ENCODE results near the gene HADHA.

HADHA gene

GRCh38 chr2:26190369-26190768 lies 54.1 kb downstream of the HADHA start:
- DNase-seq = no peak

- no peak for DNase-seq
Observed at GRCh38 chr2:26189751-26190150, 54.7 kb downstream of the HADHA start.

GRCh38 chr2:26189123-26189522 lies 55.3 kb downstream of the HADHA start:
- DNase-seq = no peak

GRCh38 chr2:26187537-26188104 lies 56.8 kb downstream of the HADHA start:
- DNase-seq = no peak

- no peak for DNase-seq
Observed at GRCh38 chr2:26187114-26187513, 57.3 kb downstream of the HADHA start.

- no peak for DNase-seq
Observed at GRCh38 chr2:26185954-26186770, 58.3 kb downstream of the HADHA start.

GRCh38 chr2:26185304-26185928 lies 59.0 kb downstream of the HADHA start:
- no peak for DNase-seq

GRCh38 chr2:26184555-26185303 lies 59.7 kb downstream of the HADHA start:
- DNase-seq = no peak

GRCh38 chr2:26184121-26184520 lies 60.3 kb downstream of the HADHA start:
- DNase-seq = no peak

- DNase-seq = no peak
Observed at GRCh38 chr2:26182887-26183630, 61.4 kb downstream of the HADHA start.

GRCh38 chr2:26182441-26182840 lies 62.0 kb downstream of the HADHA start:
- no peak for DNase-seq

- no peak for DNase-seq
Observed at GRCh38 chr2:26179446-26179913, 65.0 kb downstream of the HADHA start.

- DNase-seq = no peak
Observed at GRCh38 chr2:26178746-26179436, 65.5 kb downstream of the HADHA start.

- no peak for DNase-seq
Observed at GRCh38 chr2:26178246-26178645, 66.2 kb downstream of the HADHA start.

GRCh38 chr2:26177122-26177521 lies 67.3 kb downstream of the HADHA start:
- no peak for DNase-seq

- DNase-seq = no peak
Observed at GRCh38 chr2:26176279-26176615, 68.2 kb downstream of the HADHA start.

GRCh38 chr2:26175466-26176278 lies 68.8 kb downstream of the HADHA start:
- no peak for DNase-seq

GRCh38 chr2:26174691-26175465 lies 69.6 kb downstream of the HADHA start:
- no peak for DNase-seq

GRCh38 chr2:26173776-26174482 lies 70.5 kb downstream of the HADHA start:
- no peak for DNase-seq
